A549 (cell line): ENCODE measurements around the gene RBM39. TPM values are rescaled to one million over a fixed set of nuclear protein-coding genes. Genes with fewer than 3 reads are reported as not detected.

ENCODE experiments used
- ATAC-seq, 2 experiments: fragments of 200-7000 bp in 1 of 2; fragments of >200 bp in 1 of 2; cut with Nextera tagmentation in 1 of 2; cut with Tn5 transposase in 1 of 2; 3 replicates each; pipeline versions ENCODE4 v1.8.0 to v1.9.1; 2018 to 2020; ENCODE audit warnings: mild to moderate bottlenecking in 1 of 2, moderate library complexity in 1 of 2
- CTCF ChIA-PET: fragments of 300-600 bp; sonication (Branson Sonifier 250); formaldehyde crosslinking; extraction: SDS; loops from one replicate; lab custom pipeline; 2021; ENCODE audit warnings: antibody characterized with exemption, inconsistent platforms; lab: Yijun Ruan, JAX
- POLR2A ChIA-PET: fragments of 350-600 bp; formaldehyde crosslinking; extraction: SDS; loops from one replicate; lab custom pipeline; 2021; ENCODE audit warnings: antibody characterized with exemption, inconsistent platforms; lab: Yijun Ruan, JAX
- DNase-seq, 2 experiments: peaks; one replicate each; pipeline versions ENCODE4 v3.0.0 to v3.0.0-alpha.2; 2011 to 2016; ENCODE audit warnings: low read depth in 1 of 2, low spot score in 1 of 2
- FAIRE-seq: peaks from 2 replicates; lab custom pipeline; 2011; peaks lifted over from hg19 to GRCh38; lab: Jason Lieb, UNC
- H3K27ac ChIP-seq, 2 experiments: fragments of >200 bp; sonication (Bioruptor Twin); formaldehyde crosslinking; 3 replicates each; pipeline ENCODE4 v1.5.1; 2016 to 2017
- H3K4me1 ChIP-seq: fragments of >200 bp; sonication (Bioruptor Twin); formaldehyde crosslinking; 3 replicates; pipeline ENCODE4 v1.6.1; 2016
- H3K4me2 ChIP-seq: fragments of >200 bp; sonication (Bioruptor Twin); formaldehyde crosslinking; 3 replicates; pipeline ENCODE4 v1.6.1; 2016
- H3K4me3 ChIP-seq: fragments of >200 bp; sonication (Bioruptor Twin); formaldehyde crosslinking; 3 replicates; pipeline ENCODE4 v1.5.1; 2016
- H3K9me3 ChIP-seq: fragments of >200 bp; sonication (Bioruptor Twin); formaldehyde crosslinking; 3 replicates; pipeline ENCODE4 v1.6.1; 2016
- FOSB ChIP-seq: fragments of 250-450 bp; sonication (Bioruptor Pico); IDR thresholded peaks from 2 replicates; pipeline ENCODE4 v1.5.0; 2020; ENCODE audit warnings: mild to moderate bottlenecking, moderate library complexity
- FOSL2 ChIP-seq, 2 experiments: fragments of 450-650 bp in 1 of 2; fragments of >200 bp in 1 of 2; sonication (Bioruptor Twin) in 1 of 2; formaldehyde crosslinking; IDR thresholded peaks; 2 replicates each; pipeline versions ENCODE4 v1.5.0 to v1.6.1; 2016 to 2020; ENCODE audit warnings: mild to moderate bottlenecking in 1 of 2, moderate library complexity in 1 of 2
- FOXS1 ChIP-seq: fragments of 250-450 bp; sonication (Bioruptor Pico); IDR thresholded peaks from 2 replicates; pipeline ENCODE4 v1.5.0; 2020; ENCODE audit warnings: mild to moderate bottlenecking, moderate library complexity
- HOXA7 ChIP-seq: fragments of 250-450 bp; sonication (Bioruptor Pico); IDR thresholded peaks from 2 replicates; pipeline ENCODE4 v1.5.0; 2020; ENCODE audit warnings: mild to moderate bottlenecking, moderate library complexity
- HOXB13 ChIP-seq: fragments of 250-450 bp; sonication (Bioruptor Pico); IDR thresholded peaks from 2 replicates; pipeline ENCODE4 v1.5.0; 2020; ENCODE audit warnings: low read depth, mild to moderate bottlenecking, moderate library complexity
- HOXB5 ChIP-seq: fragments of 250-450 bp; sonication (Bioruptor Pico); IDR thresholded peaks from 2 replicates; pipeline ENCODE4 v1.5.0; 2020; ENCODE audit warnings: mild to moderate bottlenecking, moderate library complexity
- JUN ChIP-seq, 2 experiments: fragments of >200 bp; sonication (Bioruptor Twin); formaldehyde crosslinking; IDR thresholded peaks; 2 replicates in 1 of 2; 3 replicates in 1 of 2; pipeline ENCODE4 v1.6.1; 2016 to 2017
- MAZ ChIP-seq: fragments of 150-350 bp; IDR thresholded peaks from 2 replicates; pipeline ENCODE4 v1.6.1; 2014; ENCODE audit warnings: antibody characterized with exemption, low read depth, low read length, borderline replicate concordance
- NFE2L2 ChIP-seq: fragments of 150-350 bp; conservative IDR thresholded peaks from 2 replicates; pipeline ENCODE4 v1.6.1; 2014; ENCODE audit warnings: low read length
- RFX5 ChIP-seq: fragments of 450-650 bp; IDR thresholded peaks from 2 replicates; pipeline ENCODE4 v1.7.1; 2014; ENCODE audit warnings: antibody characterized with exemption, mild to moderate bottlenecking, moderate library complexity
- TFCP2L1 ChIP-seq: fragments of 250-450 bp; sonication (Bioruptor Pico); IDR thresholded peaks from 2 replicates; pipeline ENCODE4 v1.5.0; 2021; ENCODE audit warnings: mild to moderate bottlenecking
- WGBS: methylation state at CpG from one replicate; pipeline ENCODE4 v1.1.6; 2017; ENCODE audit errors: missing lambda C conversion rate; 5-methylcytosine and 5-hydroxymethylcytosine counted together
- polyA plus RNA-seq, 4 experiments: library from polyadenylated mRNA; depleted of rRNA in 3 of 4; stranded (reverse); fragments of >200 nt; fragmentation: RNase III in 1 of 4; extraction: RNeasy Plus Mini Kit Qiagen cat#74134 plus additional on column Dnase treatment in 1 of 4; gene quantifications; 2 replicates in 3 of 4; 3 replicates in 1 of 4; pipeline ENCODE4 v1.2.3, GENCODE V29; 2011 to 2017
- TF ChIP-seq, protein P1 (sequence below): fragments of 250-450 bp; sonication (Bioruptor Pico); IDR thresholded peaks from 2 replicates; pipeline ENCODE4 v1.5.0; 2021; ENCODE audit warnings: mild to moderate bottlenecking, moderate library complexity, borderline replicate concordance
- TF ChIP-seq, protein P2 (sequence below): fragments of 450-650 bp; IDR thresholded peaks from 2 replicates; pipeline ENCODE4 v1.6.1; 2014; ENCODE audit warnings: antibody characterized with exemption

The RBM39 gene
- polyA plus RNA-seq, 2 of the 4 experiments (the other 2 are of a cell fraction): 127 to 212 TPM

DNA sequence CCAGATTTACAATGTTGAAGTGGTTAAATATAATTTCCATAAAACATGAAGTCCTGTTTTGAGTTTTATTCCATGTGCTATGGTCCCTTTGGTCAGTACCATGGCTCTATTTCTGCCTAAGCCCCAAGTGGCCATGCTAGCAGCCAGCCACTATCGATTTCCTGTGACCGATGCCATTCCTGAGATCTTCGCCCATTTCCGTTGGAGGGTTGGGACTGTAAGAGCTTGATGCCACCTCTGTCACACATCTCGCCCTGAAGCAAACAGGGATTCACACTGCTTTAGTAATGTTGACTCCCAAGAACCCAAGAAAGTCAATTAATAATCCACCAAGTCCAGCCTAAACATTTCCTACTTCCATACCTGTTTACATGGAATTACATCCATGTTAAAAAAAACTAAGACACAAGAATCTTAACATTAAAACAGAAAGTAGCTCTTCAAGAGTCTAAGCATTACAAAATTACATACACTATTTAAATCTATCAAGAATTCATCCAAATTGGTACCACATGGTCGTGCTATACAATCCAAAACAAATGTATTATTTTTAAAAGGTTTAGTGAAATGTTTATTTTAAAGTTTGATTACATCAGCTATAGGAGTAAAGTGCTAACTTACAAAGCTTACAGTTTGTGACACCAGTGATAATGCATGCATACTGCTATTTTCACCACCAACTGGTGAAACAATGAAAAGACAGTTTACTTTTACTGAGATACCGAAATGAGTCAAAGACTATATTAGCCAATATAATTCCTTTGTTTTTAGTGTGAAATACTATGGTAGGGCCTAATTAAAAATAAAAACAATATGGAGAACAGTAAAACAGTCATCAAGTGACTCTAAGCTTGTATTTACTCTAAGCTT lies 2.5 kb downstream of the RBM39 start:
- 46% methylated on average over 7 of the region's 7 CpGs for WGBS
- Histone ChIP-seq H3K9me3 (no peaks in the 10 kb centered on the region), H3K27ac (peak overlapping the region in 1 of 2 experiments; percentile 98; a peak in 1 of 6 replicates), H3K4me1 (peaks cover 65% of the 10 kb centered on the region), H3K4me2 (peak overlapping the region; percentile 95), H3K4me3 (peak overlapping the region; percentile 87)
- POLR2A ChIA-PET: interaction anchor here (1.0 to 1.3 kb wide), 2 partner anchors 32 to 145 kb away, joined by 3 to 6 read pairs; partner anchors contain the start of gene PHF20
- CTCF ChIA-PET: interaction anchor here (0.9 to 2.1 kb wide), 7 partner anchors 12 to 434 kb away, joined by 3 to 14 read pairs (median 4); partner anchors contain the start of gene SCAND1
- DNase-seq (peak in 1 of 2 experiments; percentile 41), ATAC-seq (no peak), FAIRE-seq (no peak)
- TF ChIP-seq HOXB5 (CRISPR knock-in tag) (no peak), FOSL2 (IDR thresholded peaks at IDR 0.05) (no peak), FOSL2 (CRISPR knock-in tag; IDR thresholded peaks at IDR 0.05) (0 out of 2 replicates have a peak, but pooled peaks have one; percentile 8), NFE2L2 (no peak), FOSB (CRISPR knock-in tag) (0 out of 2 replicates have a peak, but pooled peaks have one; percentile 82), TFCP2L1 (CRISPR knock-in tag) (peak; percentile 18; the same call in 1 of the 2 replicates), HOXB13 (CRISPR knock-in tag) (no peak)
- TF ChIP-seq, protein P1, sequence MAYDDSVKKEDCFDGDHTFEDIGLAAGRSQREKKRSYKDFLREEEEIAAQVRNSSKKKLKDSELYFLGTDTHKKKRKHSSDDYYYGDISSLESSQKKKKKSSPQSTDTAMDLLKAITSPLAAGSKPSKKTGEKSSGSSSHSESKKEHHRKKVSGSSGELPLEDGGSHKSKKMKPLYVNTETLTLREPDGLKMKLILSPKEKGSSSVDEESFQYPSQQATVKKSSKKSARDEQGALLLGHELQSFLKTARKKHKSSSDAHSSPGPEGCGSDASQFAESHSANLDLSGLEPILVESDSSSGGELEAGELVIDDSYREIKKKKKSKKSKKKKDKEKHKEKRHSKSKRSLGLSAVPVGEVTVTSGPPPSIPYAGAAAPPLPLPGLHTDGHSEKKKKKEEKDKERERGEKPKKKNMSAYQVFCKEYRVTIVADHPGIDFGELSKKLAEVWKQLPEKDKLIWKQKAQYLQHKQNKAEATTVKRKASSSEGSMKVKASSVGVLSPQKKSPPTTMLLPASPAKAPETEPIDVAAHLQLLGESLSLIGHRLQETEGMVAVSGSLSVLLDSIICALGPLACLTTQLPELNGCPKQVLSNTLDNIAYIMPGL (CRISPR knock-in tag): 0 out of 2 replicates have a peak, but pooled peaks have one; percentile 7
- TF ChIP-seq, protein P2, sequence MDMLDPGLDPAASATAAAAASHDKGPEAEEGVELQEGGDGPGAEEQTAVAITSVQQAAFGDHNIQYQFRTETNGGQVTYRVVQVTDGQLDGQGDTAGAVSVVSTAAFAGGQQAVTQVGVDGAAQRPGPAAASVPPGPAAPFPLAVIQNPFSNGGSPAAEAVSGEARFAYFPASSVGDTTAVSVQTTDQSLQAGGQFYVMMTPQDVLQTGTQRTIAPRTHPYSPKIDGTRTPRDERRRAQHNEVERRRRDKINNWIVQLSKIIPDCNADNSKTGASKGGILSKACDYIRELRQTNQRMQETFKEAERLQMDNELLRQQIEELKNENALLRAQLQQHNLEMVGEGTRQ: no peak

DNA sequence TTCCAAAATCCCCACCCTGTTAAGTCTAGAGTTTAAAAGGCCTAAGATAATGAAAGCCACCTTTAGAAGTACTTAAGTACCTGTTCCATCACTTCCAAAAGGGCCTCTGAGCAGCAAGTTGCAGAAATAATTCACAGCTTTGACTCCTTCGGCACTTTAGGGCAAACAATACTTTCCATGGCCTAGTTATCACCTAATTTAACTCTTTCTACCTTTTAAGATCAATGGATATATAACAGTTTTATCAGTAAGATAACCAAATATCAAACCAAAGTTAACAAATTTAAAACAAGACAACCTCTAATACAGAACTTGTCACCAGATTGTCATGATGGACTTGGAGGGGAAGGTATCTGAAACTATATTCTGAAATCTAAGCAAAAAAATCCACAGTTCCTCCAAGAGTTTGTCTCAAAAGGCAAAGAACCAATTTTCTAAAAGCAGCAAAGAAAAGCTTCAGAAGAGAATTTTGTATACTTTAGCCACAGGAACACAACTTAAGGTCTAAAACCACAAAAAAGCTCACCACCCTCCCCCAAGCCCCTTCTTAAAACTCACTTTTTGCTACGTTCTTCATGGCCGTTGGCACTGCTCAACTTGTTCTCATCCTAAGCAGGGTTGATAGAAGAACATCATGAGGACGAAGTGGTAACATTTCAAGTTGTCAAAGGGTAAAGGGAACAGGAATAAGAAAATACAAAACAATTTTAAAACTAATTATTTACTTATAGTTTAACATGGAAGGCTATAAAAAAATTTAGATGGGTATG lies 3.5 kb downstream of the RBM39 start:
- H3K4me1 ChIP-seq: peaks cover 63% of the 10 kb centered on the region
- POLR2A ChIA-PET: interaction anchor here (1.3 kb wide), 1 partner anchor 33 kb away, joined by 6 read pairs; the partner anchor contains the start of gene PHF20
- DNase-seq (no peak), FAIRE-seq (no peak), ATAC-seq (no peak)
- H3K4me3 ChIP-seq: peak overlapping the region; percentile 6; the same call in 1 of the 3 replicates
- CTCF ChIA-PET: interaction anchor here (1.2 to 2.1 kb wide), 3 partner anchors 10 to 20 kb away, joined by 4 to 14 read pairs (median 4); no protein-coding TSS in a partner anchor
- H3K9me3 ChIP-seq: no peaks in the 10 kb centered on the region
- no peak overlapping the region for H3K27ac ChIP-seq
- peak overlapping the region; percentile 95 for H3K4me2 ChIP-seq
- TF ChIP-seq FOXS1 (no peak), JUN (IDR thresholded peaks at IDR 0.05) (0 out of 5 replicates have a peak, but pooled peaks of 1 of the 2 experiments have one; percentile 16), RFX5 (no peak), HOXA7 (CRISPR knock-in tag) (peak; percentile 2; the same call in 1 of the 2 replicates)
- WGBS: 80% methylated on average over 4 of the region's 4 CpGs

DNA sequence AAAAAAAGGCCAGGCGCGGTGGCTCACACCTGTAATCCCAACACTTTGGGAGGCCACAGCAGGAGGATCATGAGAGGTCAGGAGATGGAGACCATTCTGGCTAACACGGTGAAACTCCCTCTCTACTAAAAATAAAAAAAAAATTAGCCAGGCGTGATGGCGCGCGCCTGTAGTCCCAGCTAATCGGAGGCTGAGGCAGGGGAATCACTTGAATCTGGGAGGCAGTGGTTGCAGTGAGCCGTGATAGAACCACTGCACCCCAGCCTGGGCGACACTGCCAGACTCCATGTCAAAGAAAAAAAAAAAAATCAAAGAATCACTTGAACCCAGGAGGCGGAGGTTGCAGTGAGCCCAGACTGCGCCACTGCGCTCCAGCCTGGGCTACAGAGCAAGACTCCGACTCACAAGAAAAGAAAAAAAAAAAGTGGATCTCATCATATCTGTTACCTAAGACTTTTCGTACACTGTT lies 4.2 kb downstream of the RBM39 start:
- ChIA-PET POLR2A (no interaction called here), CTCF (interaction anchor here (1.6 kb wide), 1 partner anchor 9 kb away, joined by 4 read pairs; no protein-coding TSS in a partner anchor)
- H3K27ac ChIP-seq: no peak overlapping the region
- 94% methylated on average over 15 of the region's 15 CpGs for WGBS
- no peaks in the 10 kb centered on the region for H3K9me3 ChIP-seq
- peak overlapping the region; percentile 95; the same call in 2 of the 3 replicates for H3K4me2 ChIP-seq
- H3K4me3 ChIP-seq: no peak overlapping the region
- no peak for TF ChIP-seq MAZ
- 0 out of 2 replicates have a peak, but pooled peaks have one; percentile 7 for TF ChIP-seq HOXA7 (CRISPR knock-in tag)
- H3K4me1 ChIP-seq: peaks cover 58% of the 10 kb centered on the region
- FAIRE-seq (no peak), DNase-seq (no peak), ATAC-seq (no peak)
